K562 (cell line): ENCODE results near the gene TRPC3. TPM values are rescaled to one million over a fixed set of nuclear protein-coding genes. Genes with fewer than 3 reads are reported as not detected.
A peak's percentile ranks its signal among the peaks of the same experiment; 100 is the strongest.

ENCODE experiments used
- CREM ChIP-seq: IDR thresholded peaks from 2 replicates; pipeline ENCODE4 v1.6.1; 2014; ENCODE audit warnings: antibody characterized with exemption, low read depth
- HMG20A ChIP-seq: fragments of 450-650 bp; formaldehyde crosslinking; conservative IDR thresholded peaks from 2 replicates; pipeline ENCODE4 v1.4.0; 2020; ENCODE audit warnings: mild to moderate bottlenecking, mixed read lengths
- MAFF ChIP-seq: IDR thresholded peaks from 2 replicates; pipeline ENCODE4 v1.6.1; 2012; ENCODE audit warnings: low read length, improper control_type of control experiment
- NEUROD1 ChIP-seq: fragments of 150-350 bp; IDR thresholded peaks from 2 replicates; pipeline ENCODE4 v1.6.1; 2014; ENCODE audit warnings: borderline replicate concordance, low read length, low read depth; ENCODE audit not compliant: partially characterized antibody
- NFRKB ChIP-seq: fragments of 450-650 bp; IDR thresholded peaks from 2 replicates; pipeline ENCODE4 v1.6.1; 2016; ENCODE audit warnings: low read depth
- OTX1 ChIP-seq: fragments of 450-650 bp; formaldehyde crosslinking; IDR thresholded peaks from 2 replicates; pipeline ENCODE4 v1.4.0; 2022; ENCODE audit warnings: mild to moderate bottlenecking
- RBM39 ChIP-seq: fragments of 200-400 bp; formaldehyde crosslinking; optimal IDR thresholded peaks from 2 replicates; pipeline ENCODE3; 2018; ENCODE audit warnings: low read depth, low read length
- RFX7 ChIP-seq: fragments of 250-450 bp; sonication (Bioruptor Pico); IDR thresholded peaks from 2 replicates; pipeline ENCODE4 v1.5.1; 2021; ENCODE audit warnings: mild to moderate bottlenecking
- STAT5A ChIP-seq: IDR thresholded peaks from 2 replicates; pipeline ENCODE4 v1.6.1; 2012; ENCODE audit warnings: low read length, inconsistent platforms, borderline replicate concordance
- TBP ChIP-seq: optimal IDR thresholded peaks from 2 replicates; pipeline ENCODE3; 2011; ENCODE audit warnings: low read depth, low read length, improper control_type of control experiment
- YBX1 ChIP-seq: fragments of 450-650 bp; IDR thresholded peaks from 2 replicates; pipeline ENCODE4 v1.7.1; 2016; ENCODE audit warnings: mild to moderate bottlenecking
- ZNF124 ChIP-seq: sonication (generic); formaldehyde crosslinking; IDR thresholded peaks from 2 replicates; pipeline ENCODE4 v1.8.1; 2022; ENCODE audit warnings: missing genetic modification reagents
- ZNF436 ChIP-seq: fragments of 250-450, 450-650 bp; sonication (Bioruptor Pico); formaldehyde crosslinking; IDR thresholded peaks from 2 replicates; pipeline ENCODE4 v1.7.0; 2020; ENCODE audit warnings: mild to moderate bottlenecking
- ZSCAN29 ChIP-seq: fragments of 450-650 bp; IDR thresholded peaks from 2 replicates; pipeline ENCODE4 v1.6.1; 2017
- polyA plus RNA-seq, 8 experiments: library from polyadenylated mRNA; depleted of rRNA in 4 of 8; stranded (reverse) in 5 of 8; unstranded in 3 of 8; fragments of >200 nt; fragmentation: Nextera tagmentation in 2 of 8; fragmentation: Illumina TruSeq in 1 of 8; extraction: Ambion mirVana in 2 of 8; extraction: Trizol in 1 of 8; gene quantifications; 2 replicates each; pipeline versions ENCODE4 v1.2.1 to v1.2.3, GENCODE V29; 2011 to 2014; ENCODE audit warnings: inconsistent platforms in 1 of 8, missing spikeins in 1 of 8
- total RNA-seq, 7 experiments: library from RNA; depleted of rRNA in 6 of 7; stranded (reverse); fragments of >200 nt in 6 of 7; fragmentation: Illumina TruSeq in 2 of 7; extraction: Trizol in 2 of 7; gene quantifications; 2 replicates each; pipeline versions ENCODE4 v1.2.1 to v1.2.3, GENCODE V29; 2011 to 2021; ENCODE audit warnings: low replicate concordance in 1 of 7
- TF ChIP-seq, protein P1 (sequence below): IDR thresholded peaks from 2 replicates; pipeline ENCODE4 v1.6.1; 2012; ENCODE audit warnings: low read depth, low read length, improper control_type of control experiment, borderline replicate concordance
- TF ChIP-seq, protein P2 (sequence below): fragments of 250-450 bp; sonication (Bioruptor Pico); IDR thresholded peaks from 2 replicates; pipeline ENCODE4 v1.6.1; 2021; ENCODE audit warnings: mild to moderate bottlenecking
- TF ChIP-seq, protein P3 (sequence below): fragments of 250-450 bp; sonication (Bioruptor Pico); IDR thresholded peaks from 2 replicates; pipeline ENCODE4 v1.4.0; 2020
- TF ChIP-seq, protein P4 (sequence below): fragments of 450-650 bp; IDR thresholded peaks from 2 replicates; pipeline ENCODE4 v1.6.1; 2016; ENCODE audit warnings: low read depth, mild to moderate bottlenecking, moderate library complexity
- TF ChIP-seq, protein P5 (sequence below): fragments of 200-800 bp; sonication (Bioruptor generic); IDR thresholded peaks from 2 replicates; pipeline ENCODE4 v1.6.1; 2017; ENCODE audit warnings: missing genetic modification characterization, missing compliant biosample characterization

The TRPC3 gene
- total and polyA plus RNA-seq, 9 of the 15 experiments (the other 6 are each of a cell fraction or from before 2014, with no cell fraction given): 0.01 to 0.27 (median 0.11) TPM

DNA sequence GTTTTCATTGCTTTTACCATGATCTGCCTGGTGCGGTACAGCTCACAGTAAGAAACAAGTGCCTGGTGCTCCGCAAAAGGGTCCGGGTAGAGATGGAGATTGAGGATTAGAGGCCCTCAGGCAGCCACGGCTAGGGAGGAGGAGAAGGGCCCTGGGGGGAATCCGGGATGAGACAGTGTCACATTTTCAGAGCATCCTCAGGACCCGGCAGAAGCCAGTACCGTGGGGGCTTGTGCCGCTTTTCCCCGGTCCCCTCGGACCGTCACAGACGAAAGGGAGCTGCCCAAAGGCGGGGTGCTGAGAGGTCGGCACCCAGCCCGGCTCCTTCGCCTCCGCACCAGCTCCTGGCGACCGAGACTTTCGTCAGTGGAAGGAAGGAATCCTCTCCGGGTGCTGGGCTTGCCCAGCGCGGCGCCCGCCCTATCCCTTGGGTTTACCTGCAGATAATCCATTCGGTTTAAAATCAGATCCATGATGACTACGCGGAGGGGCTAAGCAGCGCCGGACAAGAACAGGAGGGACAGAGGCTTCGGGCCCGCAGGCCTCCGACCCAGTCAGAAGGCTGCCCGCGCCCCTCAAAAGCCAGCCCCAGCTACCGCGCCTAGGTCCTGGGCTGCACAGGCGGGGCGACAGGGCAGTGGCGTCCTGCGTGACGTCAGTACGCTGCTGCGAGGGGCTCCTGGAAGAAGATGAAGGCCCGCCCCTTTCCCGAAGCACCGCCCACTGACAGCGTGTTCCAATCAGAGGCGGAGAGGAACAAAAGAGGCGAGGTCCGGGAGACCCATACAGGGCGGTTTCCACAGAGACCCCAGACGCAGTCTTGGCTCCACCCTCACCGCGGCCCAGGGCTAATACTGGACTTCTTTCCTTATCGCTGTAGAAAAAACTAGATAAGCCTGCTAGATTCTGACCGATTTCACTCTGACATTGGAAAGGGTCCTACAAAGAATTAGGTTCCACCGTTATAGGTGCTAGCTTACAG is 81.7 kb downstream of the TRPC3 start, which contains the start of gene BBS7 (continued):
- TF ChIP-seq, protein P1, sequence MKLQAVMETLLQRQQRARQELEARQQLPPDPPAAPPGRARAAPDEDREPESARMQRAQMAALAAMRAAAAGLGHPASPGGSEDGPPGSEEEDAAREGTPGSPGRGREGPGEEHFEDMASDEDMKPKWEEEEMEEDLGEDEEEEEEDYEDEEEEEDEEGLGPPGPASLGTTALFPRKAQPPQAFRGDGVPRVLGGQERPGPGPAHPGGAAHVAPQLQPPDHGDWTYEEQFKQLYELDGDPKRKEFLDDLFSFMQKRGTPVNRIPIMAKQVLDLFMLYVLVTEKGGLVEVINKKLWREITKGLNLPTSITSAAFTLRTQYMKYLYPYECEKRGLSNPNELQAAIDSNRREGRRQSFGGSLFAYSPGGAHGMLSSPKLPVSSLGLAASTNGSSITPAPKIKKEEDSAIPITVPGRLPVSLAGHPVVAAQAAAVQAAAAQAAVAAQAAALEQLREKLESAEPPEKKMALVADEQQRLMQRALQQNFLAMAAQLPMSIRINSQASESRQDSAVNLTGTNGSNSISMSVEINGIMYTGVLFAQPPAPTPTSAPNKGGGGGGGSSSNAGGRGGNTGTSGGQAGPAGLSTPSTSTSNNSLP: no peak
- TF ChIP-seq ZSCAN29: no peak
- no peak for TF ChIP-seq YBX1
- no peak for TF ChIP-seq STAT5A
- TF ChIP-seq, protein P2, sequence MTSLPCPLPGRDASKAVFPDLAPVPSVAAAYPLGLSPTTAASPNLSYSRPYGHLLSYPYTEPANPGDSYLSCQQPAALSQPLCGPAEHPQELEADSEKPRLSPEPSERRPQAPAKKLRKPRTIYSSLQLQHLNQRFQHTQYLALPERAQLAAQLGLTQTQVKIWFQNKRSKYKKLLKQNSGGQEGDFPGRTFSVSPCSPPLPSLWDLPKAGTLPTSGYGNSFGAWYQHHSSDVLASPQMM (CRISPR knock-in tag): no peak
- TF ChIP-seq TBP: no peak
- TF ChIP-seq ZNF124 (CRISPR knock-in tag): no peak
- no peak for TF ChIP-seq ZNF436 (CRISPR knock-in tag)
- TF ChIP-seq NFRKB: no peak
- TF ChIP-seq, protein P3, sequence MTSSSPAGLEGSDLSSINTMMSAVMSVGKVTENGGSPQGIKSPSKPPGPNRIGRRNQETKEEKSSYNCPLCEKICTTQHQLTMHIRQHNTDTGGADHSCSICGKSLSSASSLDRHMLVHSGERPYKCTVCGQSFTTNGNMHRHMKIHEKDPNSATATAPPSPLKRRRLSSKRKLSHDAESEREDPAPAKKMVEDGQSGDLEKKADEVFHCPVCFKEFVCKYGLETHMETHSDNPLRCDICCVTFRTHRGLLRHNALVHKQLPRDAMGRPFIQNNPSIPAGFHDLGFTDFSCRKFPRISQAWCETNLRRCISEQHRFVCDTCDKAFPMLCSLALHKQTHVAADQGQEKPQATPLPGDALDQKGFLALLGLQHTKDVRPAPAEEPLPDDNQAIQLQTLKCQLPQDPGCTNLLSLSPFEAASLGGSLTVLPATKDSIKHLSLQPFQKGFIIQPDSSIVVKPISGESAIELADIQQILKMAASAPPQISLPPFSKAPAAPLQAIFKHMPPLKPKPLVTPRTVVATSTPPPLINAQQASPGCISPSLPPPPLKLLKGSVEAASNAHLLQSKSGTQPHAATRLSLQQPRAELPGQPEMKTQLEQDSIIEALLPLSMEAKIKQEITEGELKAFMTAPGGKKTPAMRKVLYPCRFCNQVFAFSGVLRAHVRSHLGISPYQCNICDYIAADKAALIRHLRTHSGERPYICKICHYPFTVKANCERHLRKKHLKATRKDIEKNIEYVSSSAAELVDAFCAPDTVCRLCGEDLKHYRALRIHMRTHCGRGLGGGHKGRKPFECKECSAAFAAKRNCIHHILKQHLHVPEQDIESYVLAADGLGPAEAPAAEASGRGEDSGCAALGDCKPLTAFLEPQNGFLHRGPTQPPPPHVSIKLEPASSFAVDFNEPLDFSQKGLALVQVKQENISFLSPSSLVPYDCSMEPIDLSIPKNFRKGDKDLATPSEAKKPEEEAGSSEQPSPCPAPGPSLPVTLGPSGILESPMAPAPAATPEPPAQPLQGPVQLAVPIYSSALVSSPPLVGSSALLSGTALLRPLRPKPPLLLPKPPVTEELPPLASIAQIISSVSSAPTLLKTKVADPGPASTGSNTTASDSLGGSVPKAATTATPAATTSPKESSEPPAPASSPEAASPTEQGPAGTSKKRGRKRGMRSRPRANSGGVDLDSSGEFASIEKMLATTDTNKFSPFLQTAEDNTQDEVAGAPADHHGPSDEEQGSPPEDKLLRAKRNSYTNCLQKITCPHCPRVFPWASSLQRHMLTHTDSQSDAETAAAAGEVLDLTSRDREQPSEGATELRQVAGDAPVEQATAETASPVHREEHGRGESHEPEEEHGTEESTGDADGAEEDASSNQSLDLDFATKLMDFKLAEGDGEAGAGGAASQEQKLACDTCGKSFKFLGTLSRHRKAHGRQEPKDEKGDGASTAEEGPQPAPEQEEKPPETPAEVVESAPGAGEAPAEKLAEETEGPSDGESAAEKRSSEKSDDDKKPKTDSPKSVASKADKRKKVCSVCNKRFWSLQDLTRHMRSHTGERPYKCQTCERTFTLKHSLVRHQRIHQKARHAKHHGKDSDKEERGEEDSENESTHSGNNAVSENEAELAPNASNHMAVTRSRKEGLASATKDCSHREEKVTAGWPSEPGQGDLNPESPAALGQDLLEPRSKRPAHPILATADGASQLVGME: no peak
- no peak for TF ChIP-seq RFX7 (CRISPR knock-in tag)
- TF ChIP-seq, protein P4, sequence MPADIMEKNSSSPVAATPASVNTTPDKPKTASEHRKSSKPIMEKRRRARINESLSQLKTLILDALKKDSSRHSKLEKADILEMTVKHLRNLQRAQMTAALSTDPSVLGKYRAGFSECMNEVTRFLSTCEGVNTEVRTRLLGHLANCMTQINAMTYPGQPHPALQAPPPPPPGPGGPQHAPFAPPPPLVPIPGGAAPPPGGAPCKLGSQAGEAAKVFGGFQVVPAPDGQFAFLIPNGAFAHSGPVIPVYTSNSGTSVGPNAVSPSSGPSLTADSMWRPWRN: no peak
- no peak for TF ChIP-seq RBM39
- no peak for TF ChIP-seq OTX1
- peak; percentile 96 for TF ChIP-seq CREM
- no peak for TF ChIP-seq MAFF
- TF ChIP-seq, protein P5, sequence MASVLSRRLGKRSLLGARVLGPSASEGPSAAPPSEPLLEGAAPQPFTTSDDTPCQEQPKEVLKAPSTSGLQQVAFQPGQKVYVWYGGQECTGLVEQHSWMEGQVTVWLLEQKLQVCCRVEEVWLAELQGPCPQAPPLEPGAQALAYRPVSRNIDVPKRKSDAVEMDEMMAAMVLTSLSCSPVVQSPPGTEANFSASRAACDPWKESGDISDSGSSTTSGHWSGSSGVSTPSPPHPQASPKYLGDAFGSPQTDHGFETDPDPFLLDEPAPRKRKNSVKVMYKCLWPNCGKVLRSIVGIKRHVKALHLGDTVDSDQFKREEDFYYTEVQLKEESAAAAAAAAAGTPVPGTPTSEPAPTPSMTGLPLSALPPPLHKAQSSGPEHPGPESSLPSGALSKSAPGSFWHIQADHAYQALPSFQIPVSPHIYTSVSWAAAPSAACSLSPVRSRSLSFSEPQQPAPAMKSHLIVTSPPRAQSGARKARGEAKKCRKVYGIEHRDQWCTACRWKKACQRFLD (CRISPR knock-in tag): no peak
- no peak for TF ChIP-seq NEUROD1
- TF ChIP-seq HMG20A: no peak
